Fibroblast of pulmonary artery (primary cell): ENCODE results near the gene AACS.

ENCODE experiments used
- DNase-seq: peaks from one replicate; pipeline ENCODE4 v3.0.0-alpha.2; 2010; ENCODE audit warnings: low read depth
- H3K4me3 ChIP-seq: replicated peaks from 2 replicates; pipeline ENCODE4 v1.5.1; 2011; ENCODE audit warnings: low read depth, mild to moderate bottlenecking, control low read depth, low read length, moderate library complexity
- CTCF ChIP-seq: IDR thresholded peaks from 2 replicates; pipeline ENCODE4 v1.5.1; 2011; ENCODE audit warnings: mild to moderate bottlenecking, control low read depth, low read length, inconsistent platforms; ENCODE audit errors: missing control alignments

Gene AACS

DNA sequence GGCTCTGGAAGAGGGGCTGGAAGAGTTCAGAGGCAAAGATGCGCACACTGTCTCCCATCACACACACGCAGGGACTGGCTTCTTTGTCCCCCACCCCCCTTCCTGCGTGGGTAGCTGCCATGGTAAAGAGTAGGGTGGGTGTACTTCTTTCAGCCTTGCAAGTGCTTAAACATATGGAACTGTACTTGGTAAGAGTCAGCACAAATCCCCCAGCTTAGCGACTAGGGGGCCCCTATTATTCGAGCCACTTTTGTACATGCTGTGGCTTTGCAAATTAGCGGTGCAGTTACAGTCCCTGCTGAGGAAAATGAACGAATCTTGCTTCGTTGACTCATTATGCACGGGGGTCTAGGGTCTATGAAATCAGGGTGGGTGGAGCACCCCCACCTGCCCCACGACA is 123.8 kb downstream of the AACS start:
- no peak overlapping the region for H3K4me3 ChIP-seq
- no peak for TF ChIP-seq CTCF
- DNase-seq, result no peak

DNA sequence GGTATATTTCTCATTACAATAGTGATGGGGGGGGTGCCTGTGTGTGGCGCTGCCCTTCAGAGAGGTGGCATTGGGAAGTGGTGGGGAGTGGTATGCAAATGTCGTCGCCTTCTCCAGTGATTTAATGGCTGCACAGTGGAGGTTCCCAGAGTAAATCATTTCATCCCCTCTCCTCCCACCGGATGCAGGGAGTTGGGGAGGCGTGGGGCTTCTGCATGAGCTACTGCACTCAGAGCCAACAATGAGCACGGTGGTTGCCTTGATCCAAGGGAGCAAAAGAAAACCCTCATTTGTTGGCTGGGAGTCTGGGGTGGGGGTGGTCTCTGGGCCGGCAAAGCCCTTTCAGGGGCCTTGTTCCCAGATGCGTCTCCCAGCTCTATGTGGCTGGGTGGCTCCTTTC is 124.3 kb downstream of the AACS start:
- no peak for DNase-seq
- no peak for TF ChIP-seq CTCF
- no peak overlapping the region for H3K4me3 ChIP-seq

DNA sequence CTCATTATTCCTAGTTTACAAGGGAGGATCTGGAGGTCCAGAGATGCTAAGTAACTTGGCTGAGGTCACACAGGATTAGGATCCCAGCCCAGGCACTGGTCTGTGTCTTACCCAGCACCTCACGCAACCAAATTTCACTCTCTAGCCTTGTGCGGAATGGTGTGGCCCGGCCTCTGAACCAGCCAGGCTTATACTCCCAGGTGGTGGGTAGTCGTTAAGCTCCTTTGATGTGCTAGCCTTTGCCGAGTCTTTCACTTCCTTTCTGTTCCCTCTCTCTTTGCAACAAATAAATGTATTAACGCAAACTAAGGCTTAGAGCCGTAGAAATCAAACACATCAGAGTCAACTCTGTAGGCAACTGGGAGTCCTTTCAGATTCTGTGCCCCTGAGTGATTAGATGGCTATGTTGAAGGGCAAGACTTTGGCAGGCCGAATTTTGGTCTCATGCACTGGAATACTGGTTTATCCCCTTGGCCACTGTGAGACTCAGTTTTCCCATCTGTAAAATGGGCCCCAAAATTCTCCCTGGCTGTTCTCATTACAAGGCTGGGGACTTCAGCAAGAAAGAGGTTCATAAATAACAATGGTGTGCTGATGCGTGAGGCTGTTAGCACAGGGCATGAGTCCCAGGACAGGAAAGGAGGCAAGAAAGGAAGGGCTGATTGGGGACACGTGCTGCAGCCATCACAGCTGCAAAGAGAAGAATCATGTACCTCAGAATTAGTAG is 126.3 kb downstream of the AACS start:
- no peak overlapping the region for H3K4me3 ChIP-seq
- DNase-seq, result no peak
- no peak for TF ChIP-seq CTCF

GRCh38 chr12:125192690-125193221 is 127.5 kb downstream of the AACS start:
- TF ChIP-seq CTCF, result no peak

More at GRCh38 chr12:125192690-125193221, 127.5 kb downstream of the AACS start:
- no peak overlapping the region for H3K4me3 ChIP-seq
- DNase-seq, result no peak
